ENCODE measurements around the gene TAGAP. TPM values are rescaled to one million over a fixed set of nuclear protein-coding genes. Genes with fewer than 3 reads are reported as not detected.

The TAGAP gene
- total RNA-seq, 1 donor from 2014 or later, result 0.41 TPM

DNA sequence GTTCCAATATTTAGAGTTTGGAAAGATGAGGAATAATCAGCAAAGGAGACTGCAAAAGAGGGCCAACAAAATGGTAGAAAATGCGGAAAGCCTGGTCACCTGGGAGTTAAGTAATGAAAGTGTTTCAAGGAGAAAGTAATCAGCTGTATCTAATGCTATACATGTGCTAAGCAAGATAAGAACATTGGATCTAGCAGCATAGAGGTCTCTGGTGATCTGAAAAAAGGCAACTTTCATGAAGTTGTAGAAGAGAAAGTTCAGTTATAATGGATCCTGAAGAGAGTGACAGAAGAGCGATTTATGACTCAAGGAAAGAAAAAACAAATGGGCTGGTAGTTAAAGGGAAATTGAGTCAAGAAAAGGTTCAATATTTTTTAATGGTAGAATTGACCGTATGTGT, 40.2 kb downstream of the TAGAP start:
- H3K27ac Mint-ChIP-seq (ENCODE audit: unreplicated experiment), result no peak overlapping the region
- no peak overlapping the region for H3K4me3 Mint-ChIP-seq (ENCODE audit: unreplicated experiment)
- DNase-seq (ENCODE audit: low spot score), result no peak
- peaks cover 16% of the 10 kb centered on the region for H3K4me1 Mint-ChIP-seq (ENCODE audit: unreplicated experiment)
- H3K36me3 Mint-ChIP-seq (ENCODE audit: low read depth, unreplicated experiment), result no peaks in the 10 kb centered on the region
- TF ChIP-seq CTCF (IDR thresholded peaks at IDR 0.05; ENCODE audit: unreplicated experiment), result no peak
- H3K27me3 Mint-ChIP-seq (ENCODE audit: unreplicated experiment), result peaks cover 4% of the 10 kb centered on the region
- no peaks in the 10 kb centered on the region for H3K9me3 Mint-ChIP-seq (ENCODE audit: unreplicated experiment)

- H3K27ac Mint-ChIP-seq (ENCODE audit: unreplicated experiment), result peak overlapping the region; percentile 3
- no peak overlapping the region for H3K4me3 Mint-ChIP-seq (ENCODE audit: unreplicated experiment)
- DNase-seq (ENCODE audit: low spot score), result no peak
These were observed 42.2 kb downstream of the TAGAP start for GRCh38 chr6:159002432-159003155.

GRCh38 chr6:158999666-159000403, 45.0 kb downstream of the TAGAP start, which contains the start of gene RSPH3:
RSPH3 (minus strand) TSS chr6:159000202; CDS start chr6:158999550, 652 bp downstream.
- H3K27ac Mint-ChIP-seq (ENCODE audit: unreplicated experiment), result peak within 1 kb of the TSS; percentile 90
- no peaks in the 10 kb centered on the region for H3K27me3 Mint-ChIP-seq (ENCODE audit: unreplicated experiment)
- peak within 1 kb of the TSS; percentile 98 for H3K4me3 Mint-ChIP-seq (ENCODE audit: unreplicated experiment)
- peaks cover 3% of the 10 kb centered on the region for H3K36me3 Mint-ChIP-seq (ENCODE audit: low read depth, unreplicated experiment)
- H3K9me3 Mint-ChIP-seq (ENCODE audit: unreplicated experiment), result no peaks in the 10 kb centered on the region
- peaks cover 27% of the 10 kb centered on the region for H3K4me1 Mint-ChIP-seq (ENCODE audit: unreplicated experiment)
- no peak for TF ChIP-seq CTCF (IDR thresholded peaks at IDR 0.05; ENCODE audit: unreplicated experiment)
- DNase-seq (ENCODE audit: low spot score), result peak; percentile 81

More at GRCh38 chr6:159002432-159003155, 42.2 kb downstream of the TAGAP start:
- TF ChIP-seq CTCF (IDR thresholded peaks at IDR 0.05; ENCODE audit: unreplicated experiment), result no peak
- Mint-ChIP-seq H3K4me1 (ENCODE audit: unreplicated experiment) (peaks cover 24% of the 10 kb centered on the region), H3K27me3 (ENCODE audit: unreplicated experiment) (peaks cover 4% of the 10 kb centered on the region), H3K9me3 (ENCODE audit: unreplicated experiment) (no peaks in the 10 kb centered on the region), H3K36me3 (ENCODE audit: low read depth, unreplicated experiment) (peaks cover 3% of the 10 kb centered on the region)

- H3K27me3 Mint-ChIP-seq (ENCODE audit: unreplicated experiment), result no peaks in the 10 kb centered on the region
- DNase-seq (ENCODE audit: low spot score), result no peak
- H3K36me3 Mint-ChIP-seq (ENCODE audit: low read depth, unreplicated experiment), result peaks cover 3% of the 10 kb centered on the region
- peak overlapping the region; percentile 98 for H3K4me3 Mint-ChIP-seq (ENCODE audit: unreplicated experiment)
- H3K9me3 Mint-ChIP-seq (ENCODE audit: unreplicated experiment), result no peaks in the 10 kb centered on the region
- peaks cover 27% of the 10 kb centered on the region for H3K4me1 Mint-ChIP-seq (ENCODE audit: unreplicated experiment)
- no peak for TF ChIP-seq CTCF (IDR thresholded peaks at IDR 0.05; ENCODE audit: unreplicated experiment)
- H3K27ac Mint-ChIP-seq (ENCODE audit: unreplicated experiment), result peak overlapping the region; percentile 90
These were observed 45.6 kb downstream of the TAGAP start for GRCh38 chr6:158999154-158999665.
